Spleen (tissue), 7 donors: ENCODE results near the gene IL12RB2.

Experiments used
- CTCF ChIP-seq, 11 experiments: fragments of 200-600 bp in 7 of 11; fragments of 450-650 bp in 4 of 11; sonication (generic) in 4 of 11; IDR thresholded peaks in 8 of 11; conservative IDR thresholded peaks in 3 of 11; 1 replicate in 7 of 11; 2 replicates in 4 of 11; pipeline versions ENCODE4 v1.4.0 to v1.8.0; 2016 to 2021; ENCODE audit warnings: antibody characterized with exemption in 11 of 11, inconsistent platforms in 4 of 11, mild to moderate bottlenecking in 1 of 11
- POLR2A ChIP-seq, 3 donors: fragments of 450-650 bp; IDR thresholded peaks; one replicate each; pipeline ENCODE4 v1.5.1; 2017; ENCODE audit warnings: antibody characterized with exemption in 3 of 3, mild to moderate bottlenecking in 1 of 3
- POLR2AphosphoS5 ChIP-seq, 3 donors: sonication (generic); formaldehyde crosslinking; IDR thresholded peaks; one replicate each; pipeline ENCODE4 v1.5.1; 2017; ENCODE audit warnings: antibody characterized with exemption in 3 of 3
- donor health status: DM: no; HTN: no; CAD: no; lungs with moderate emphysema.
- donor health status: DM: no; HTN: no; CAD: no.
- donor health status: DM: no; HTN: no; CAD: no.

GRCh38 chr1:67371681-67372080 lies 64.0 kb downstream of the IL12RB2 start:
- no peak for TF ChIP-seq POLR2A (IDR thresholded peaks at IDR 0.05)
- TF ChIP-seq CTCF (IDR thresholded peaks at IDR 0.05 in 8 of 11, conservative IDR thresholded peaks at IDR 0.05 in 3 of 11), result no peak
- TF ChIP-seq POLR2AphosphoS5 (IDR thresholded peaks at IDR 0.05), result no peak
